Loucy (cell line): ENCODE results near the gene AHNAK.
A peak's percentile ranks its signal among the peaks of the same experiment; 100 is the strongest.

Experiments
- H2AFZ ChIP-seq: fragments of 200-600 bp; sonication (generic); 2 replicates; pipeline ENCODE4 v1.6.0; 2016; ENCODE audit warnings: antibody characterized with exemption, mild to moderate bottlenecking, low read length, moderate library complexity
- H3F3A ChIP-seq: fragments of 200-600 bp; 2 replicates; pipeline ENCODE4 v1.6.0; 2016; ENCODE audit warnings: antibody characterized with exemption, low read depth, mild to moderate bottlenecking
- H3K27me3 ChIP-seq: fragments of 200-600 bp; sonication (generic); 2 replicates; pipeline ENCODE4 v1.6.1; 2014; ENCODE audit warnings: low read length, mild to moderate bottlenecking; ENCODE audit not compliant: insufficient read depth, poor library complexity, severe bottlenecking
- H3K36me3 ChIP-seq: fragments of 200-600 bp; sonication (generic); 2 replicates; pipeline ENCODE4 v1.6.1; 2016; ENCODE audit warnings: low read length; ENCODE audit not compliant: insufficient read depth
- H3K4me1 ChIP-seq: fragments of 200-600 bp; sonication (generic); 2 replicates; pipeline ENCODE4 v1.5.1; 2014; ENCODE audit warnings: low read length, mild to moderate bottlenecking; ENCODE audit not compliant: insufficient read depth, poor library complexity, severe bottlenecking
- H3K4me2 ChIP-seq: fragments of 200-600 bp; sonication (generic); 2 replicates; pipeline ENCODE4 v1.6.0; 2014; ENCODE audit warnings: antibody characterized with exemption, low read length, low read depth, mild to moderate bottlenecking; ENCODE audit not compliant: poor library complexity, severe bottlenecking
- H3K4me3 ChIP-seq: fragments of 200-600 bp; sonication (generic); 2 replicates; pipeline ENCODE4 v1.5.1; 2014; ENCODE audit warnings: low read length, mild to moderate bottlenecking, mixed read lengths; ENCODE audit not compliant: poor library complexity, severe bottlenecking
- H3K79me2 ChIP-seq: fragments of 200-600 bp; sonication (generic); 2 replicates; pipeline ENCODE4 v1.6.1; 2014; ENCODE audit warnings: low read length; ENCODE audit not compliant: insufficient read depth
- H3K9ac ChIP-seq: fragments of 200-600 bp; sonication (generic); 2 replicates; pipeline ENCODE4 v1.6.0; 2014; ENCODE audit warnings: mild to moderate bottlenecking, low read depth, low read length, moderate library complexity; ENCODE audit not compliant: poor library complexity, severe bottlenecking
- H3K9me2 ChIP-seq: fragments of 200-600 bp; sonication (generic); replicated peaks from 2 replicates; pipeline ENCODE4 v1.6.1; 2016; ENCODE audit warnings: low read depth, low read length, mixed read lengths
- H3K9me3 ChIP-seq: fragments of 200-600 bp; sonication (generic); 2 replicates; pipeline ENCODE4 v1.6.1; 2014; ENCODE audit warnings: mild to moderate bottlenecking, antibody characterized with exemption, low read length, low read depth; ENCODE audit not compliant: insufficient read depth
- H4K20me1 ChIP-seq: fragments of 200-600 bp; sonication (generic); 2 replicates; pipeline ENCODE4 v1.6.0; 2014; ENCODE audit warnings: antibody characterized with exemption, low read length, mild to moderate bottlenecking; ENCODE audit not compliant: insufficient read depth, poor library complexity, severe bottlenecking
- EZH2phosphoT487 ChIP-seq: fragments of 200-600 bp; IDR thresholded peaks from 2 replicates; pipeline ENCODE4 v1.6.1; 2018; ENCODE audit warnings: antibody characterized with exemption, mild to moderate bottlenecking, moderate library complexity, borderline replicate concordance
- TF ChIP-seq, protein P1 (sequence below): fragments of 200-600 bp; sonication (generic); conservative IDR thresholded peaks from 2 replicates; pipeline ENCODE4 v1.5.1; 2014; ENCODE audit warnings: mild to moderate bottlenecking, antibody characterized with exemption, low read length

Gene AHNAK

DNA sequence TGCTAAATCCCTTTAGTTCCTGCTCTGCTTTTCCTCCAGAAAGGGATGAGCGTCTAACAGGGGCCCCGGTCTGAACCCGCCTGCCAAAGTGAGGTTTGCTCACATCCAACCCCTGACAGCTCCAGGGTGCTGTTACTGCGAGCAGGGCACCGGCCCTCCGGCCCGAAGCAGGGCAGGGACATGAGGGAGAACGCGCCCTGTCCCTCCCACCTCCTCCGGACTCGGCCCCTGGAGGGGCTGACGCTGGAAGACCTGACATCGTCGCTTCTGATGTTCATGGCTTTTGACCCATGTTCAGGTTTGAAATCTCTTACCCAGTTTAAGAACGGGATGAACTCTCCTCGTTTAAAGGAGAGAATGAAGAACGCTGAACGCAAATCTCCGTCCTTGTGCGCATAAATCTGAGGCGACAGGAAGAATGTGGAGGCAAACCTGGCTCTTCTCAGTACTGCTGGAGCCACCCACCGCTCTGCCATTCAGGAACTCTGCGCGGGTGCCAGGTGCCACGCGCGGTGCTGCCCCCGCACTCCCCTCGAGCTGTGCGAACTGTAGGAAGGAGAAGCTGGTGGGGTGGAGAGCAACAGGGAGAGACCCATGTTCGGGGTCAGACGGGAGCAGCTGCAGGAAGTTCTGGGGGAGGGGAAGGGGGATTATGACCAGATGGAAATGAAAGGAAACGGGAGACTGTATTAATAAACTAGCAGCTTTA, 27.9 kb upstream of the AHNAK start:
- H2AFZ ChIP-seq, result peak overlapping the region; percentile 94

GRCh38 chr11:62573592-62574362, 27.2 kb upstream of the AHNAK start, which contains the start of gene EEF1G:
Gene EEF1G (minus strand): TSS chr11:62573891. CDS start chr11:62573842, 49 bp downstream.
- Histone ChIP-seq H3K27me3 (peaks cover 7% of the 10 kb centered on the region), H4K20me1 (peaks cover 45% of the 10 kb centered on the region), H3K9ac (peak within 1 kb of the TSS; percentile 92), H3K4me1 (peaks cover 45% of the 10 kb centered on the region), H3K4me2 (peak within 1 kb of the TSS; percentile 93), H3K36me3 (peaks cover 54% of the 10 kb centered on the region; the same call in 1 of the 2 replicates), H3K9me2 (no peaks in the 10 kb centered on the region), H3K79me2 (peaks cover 61% of the 10 kb centered on the region), H3K9me3 (no peaks in the 10 kb centered on the region), H2AFZ (peak within 1 kb of the TSS; percentile 94), H3K4me3 (peak within 1 kb of the TSS; percentile 100), H3F3A (no peaks in the 10 kb centered on the region)
- TF ChIP-seq, protein P1, sequence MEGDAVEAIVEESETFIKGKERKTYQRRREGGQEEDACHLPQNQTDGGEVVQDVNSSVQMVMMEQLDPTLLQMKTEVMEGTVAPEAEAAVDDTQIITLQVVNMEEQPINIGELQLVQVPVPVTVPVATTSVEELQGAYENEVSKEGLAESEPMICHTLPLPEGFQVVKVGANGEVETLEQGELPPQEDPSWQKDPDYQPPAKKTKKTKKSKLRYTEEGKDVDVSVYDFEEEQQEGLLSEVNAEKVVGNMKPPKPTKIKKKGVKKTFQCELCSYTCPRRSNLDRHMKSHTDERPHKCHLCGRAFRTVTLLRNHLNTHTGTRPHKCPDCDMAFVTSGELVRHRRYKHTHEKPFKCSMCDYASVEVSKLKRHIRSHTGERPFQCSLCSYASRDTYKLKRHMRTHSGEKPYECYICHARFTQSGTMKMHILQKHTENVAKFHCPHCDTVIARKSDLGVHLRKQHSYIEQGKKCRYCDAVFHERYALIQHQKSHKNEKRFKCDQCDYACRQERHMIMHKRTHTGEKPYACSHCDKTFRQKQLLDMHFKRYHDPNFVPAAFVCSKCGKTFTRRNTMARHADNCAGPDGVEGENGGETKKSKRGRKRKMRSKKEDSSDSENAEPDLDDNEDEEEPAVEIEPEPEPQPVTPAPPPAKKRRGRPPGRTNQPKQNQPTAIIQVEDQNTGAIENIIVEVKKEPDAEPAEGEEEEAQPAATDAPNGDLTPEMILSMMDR, result no peak
- TF ChIP-seq EZH2phosphoT487, result no peak

More for the DNA sequence above, 27.9 kb upstream of the AHNAK start:
- Histone ChIP-seq H3K79me2 (peaks cover 54% of the 10 kb centered on the region), H3K4me2 (peak overlapping the region; percentile 93), H3K9me3 (no peaks in the 10 kb centered on the region), H4K20me1 (peaks cover 38% of the 10 kb centered on the region), H3K36me3 (peaks cover 52% of the 10 kb centered on the region; the same call in 1 of the 2 replicates), H3K9me2 (no peaks in the 10 kb centered on the region), H3K27me3 (peaks cover 7% of the 10 kb centered on the region), H3K4me1 (peaks cover 41% of the 10 kb centered on the region), H3F3A (no peaks in the 10 kb centered on the region), H3K4me3 (peak overlapping the region; percentile 100), H3K9ac (peak overlapping the region; percentile 90)
- TF ChIP-seq EZH2phosphoT487, result no peak
- TF ChIP-seq, protein P1, result no peak

GRCh38 chr11:62573006-62573591, 26.5 kb upstream of the AHNAK start:
- H3K9me3 ChIP-seq, result no peaks in the 10 kb centered on the region
- H3F3A ChIP-seq, result no peaks in the 10 kb centered on the region
- TF ChIP-seq, protein P1, result no peak
- no peak for TF ChIP-seq EZH2phosphoT487
- H3K79me2 ChIP-seq, result peaks cover 67% of the 10 kb centered on the region
- H3K4me3 ChIP-seq, result peak overlapping the region; percentile 100
- H3K9me2 ChIP-seq, result no peaks in the 10 kb centered on the region
- peaks cover 51% of the 10 kb centered on the region for H4K20me1 ChIP-seq
- H3K36me3 ChIP-seq, result peaks cover 51% of the 10 kb centered on the region; the same call in 1 of the 2 replicates
- H3K27me3 ChIP-seq, result peaks cover 7% of the 10 kb centered on the region
- peak overlapping the region; percentile 72 for H2AFZ ChIP-seq
- H3K4me2 ChIP-seq, result peak overlapping the region; percentile 88
- peaks cover 45% of the 10 kb centered on the region for H3K4me1 ChIP-seq
- H3K9ac ChIP-seq, result peak overlapping the region; percentile 92
